Measurements from ENCODE around the gene SNCAIP.

Gene SNCAIP

DNA sequence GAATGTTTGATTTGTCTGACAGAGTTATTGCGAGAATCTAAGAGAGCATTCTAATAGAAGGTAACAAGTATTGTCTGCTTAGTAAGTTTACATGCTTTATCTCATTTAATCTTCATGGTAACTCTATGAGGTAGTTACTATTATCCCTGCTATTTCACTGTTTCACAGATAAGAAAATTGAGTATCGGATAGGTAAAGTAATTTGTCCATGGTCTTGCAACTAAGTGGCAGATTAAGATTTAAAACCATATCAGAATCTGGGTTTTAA, 118.2 kb downstream of the SNCAIP start:
- no peak for DNase-seq

DNA sequence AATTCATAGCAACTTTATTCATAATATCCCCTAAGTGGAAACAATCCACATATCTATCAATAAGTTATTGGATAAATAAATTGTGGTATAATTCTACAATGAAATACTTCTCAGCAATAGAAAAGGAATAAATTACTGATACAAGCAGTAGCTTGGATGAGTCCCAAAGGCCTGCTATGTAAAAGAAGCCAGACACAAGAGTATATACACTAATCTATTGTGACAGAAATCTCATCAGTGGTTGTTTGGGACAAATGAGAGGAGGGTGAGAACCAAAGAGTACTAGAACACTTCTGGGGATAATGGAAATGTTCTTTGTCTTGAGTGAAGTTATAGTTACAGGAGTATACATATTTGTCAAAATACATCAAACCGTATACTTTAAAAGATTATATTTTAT, 119.3 kb downstream of the SNCAIP start:
- peak; percentile 72 for DNase-seq

DNA sequence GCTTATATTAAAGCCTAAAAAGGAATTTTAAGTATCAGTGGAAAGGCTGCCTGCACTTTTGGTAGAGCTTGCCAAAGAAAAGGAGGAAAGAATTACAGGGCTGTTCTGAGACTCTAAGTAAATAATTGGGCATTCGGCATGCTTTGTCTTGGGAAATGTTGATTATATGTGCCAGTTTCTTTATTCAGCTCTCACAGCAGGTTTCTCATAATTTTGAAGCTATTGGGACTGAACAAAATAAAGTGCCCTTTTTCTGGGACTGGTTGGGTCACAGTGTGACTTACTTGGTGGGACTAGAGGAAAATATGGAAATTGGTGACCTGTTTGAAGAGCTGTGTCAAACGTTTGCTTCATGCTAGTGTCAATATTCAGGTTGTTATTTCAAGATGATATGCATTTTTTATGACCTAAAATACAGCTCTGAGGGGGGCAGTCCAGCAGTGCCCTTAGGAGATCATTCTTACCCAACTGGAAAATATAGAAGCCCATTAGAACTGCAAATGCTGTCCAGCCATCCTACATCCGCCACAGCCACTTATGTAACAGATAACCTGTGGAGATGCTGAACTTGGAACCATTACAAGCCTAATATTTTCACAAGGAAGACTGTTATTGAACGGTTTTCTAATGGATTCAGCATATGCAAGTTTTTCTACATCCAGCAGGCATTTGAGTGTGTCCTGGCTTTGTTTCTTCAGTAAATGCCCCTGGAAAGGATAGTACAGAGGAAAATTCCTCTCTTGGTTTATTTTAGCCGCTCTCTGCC, 122.4 kb downstream of the SNCAIP start:
- DNase-seq = peak; percentile 59

DNA sequence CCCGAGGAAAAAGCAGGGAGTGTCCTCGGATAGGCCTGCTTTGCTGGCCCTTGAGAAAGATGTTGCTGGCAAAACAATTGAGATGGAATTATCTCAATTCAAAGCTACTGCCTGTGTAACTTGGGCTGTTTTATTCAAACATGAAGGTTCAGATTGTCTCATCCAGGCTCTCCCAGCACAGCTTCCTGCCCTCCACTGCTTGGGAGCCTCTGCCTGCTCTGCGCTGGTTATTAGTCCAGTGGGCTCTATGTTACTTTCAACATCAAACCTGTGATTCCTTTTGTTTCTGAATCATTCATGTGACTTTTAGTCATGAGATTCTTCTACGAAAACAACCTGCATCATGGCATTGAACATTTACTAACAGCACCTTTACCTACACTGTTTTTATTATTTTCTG, 123.2 kb downstream of the SNCAIP start:
- DNase-seq = peak; percentile 43

DNA sequence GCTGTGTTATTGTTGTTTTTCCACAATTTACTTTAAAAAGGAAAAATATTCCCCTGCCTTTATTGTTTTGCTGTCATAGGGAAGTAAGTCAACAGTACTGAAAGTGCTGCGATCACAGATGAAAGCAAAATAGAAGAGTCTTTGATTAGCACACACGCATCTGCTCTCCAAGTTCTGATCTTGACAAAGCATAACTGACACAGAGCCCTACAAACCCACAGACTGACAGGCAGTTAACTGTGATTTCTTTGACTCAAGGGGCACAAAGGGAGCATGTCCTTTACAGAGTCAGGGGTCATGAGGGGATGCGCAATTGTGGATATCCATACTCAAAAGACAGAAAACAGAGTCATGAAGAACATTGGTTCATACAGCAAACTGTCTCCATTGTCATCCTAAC, 123.7 kb downstream of the SNCAIP start:
- DNase-seq = peak; percentile 64

DNA sequence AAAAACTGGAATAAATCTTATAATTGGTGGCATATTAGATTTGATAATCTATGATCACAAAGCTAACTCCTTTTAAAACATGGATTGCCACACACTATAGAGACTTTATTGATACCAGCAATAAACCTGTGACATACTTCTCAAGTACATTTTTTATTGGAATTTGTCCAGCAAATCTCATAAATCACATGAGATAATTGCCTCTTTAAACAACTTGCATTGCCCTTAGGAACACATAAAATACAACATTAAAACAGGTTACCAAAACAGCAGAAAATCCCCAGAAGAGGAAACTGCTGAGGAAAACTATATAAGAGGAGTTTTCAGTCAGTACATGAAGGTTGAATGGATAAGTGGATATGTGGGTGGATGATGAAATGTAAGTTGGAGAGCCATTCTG, 124.6 kb downstream of the SNCAIP start:
- no peak for DNase-seq

DNA sequence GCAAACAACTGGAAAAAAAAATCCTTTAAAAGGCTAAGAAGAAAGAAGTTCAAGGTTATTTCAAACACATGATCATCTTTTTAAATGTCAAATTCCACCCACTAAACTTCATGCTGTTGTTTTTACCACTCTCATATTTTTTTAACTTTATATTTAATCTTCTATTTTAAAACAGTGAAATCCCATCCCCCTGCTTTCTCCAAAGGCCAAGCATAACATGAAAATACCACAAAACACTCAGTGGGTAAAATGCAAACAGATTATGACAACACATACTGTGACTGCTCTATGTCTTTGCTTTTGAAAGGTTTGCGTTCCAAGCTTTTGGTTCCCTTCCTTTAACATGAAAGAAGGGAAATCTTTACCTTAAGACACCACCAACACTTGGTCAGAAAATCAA, 127.6 kb downstream of the SNCAIP start:
- DNase-seq = no peak

DNA sequence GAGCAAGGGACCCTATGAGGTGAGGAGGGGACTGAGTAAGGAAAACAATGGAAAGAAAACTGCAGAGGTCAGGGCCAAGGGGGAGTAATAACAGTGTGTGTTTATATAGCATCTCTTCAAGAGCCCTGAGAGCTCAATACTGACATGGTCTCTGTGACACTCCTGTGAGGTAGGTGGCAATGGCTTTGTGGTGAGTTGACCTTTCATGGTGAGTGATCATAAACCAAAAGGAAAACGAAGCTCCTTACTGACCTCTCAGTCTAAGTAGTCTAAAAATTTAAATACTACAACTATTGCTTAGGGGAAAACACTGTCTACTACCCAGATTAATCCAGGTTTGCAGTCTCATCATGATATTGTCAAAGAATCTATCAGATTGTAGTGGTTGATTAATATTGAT, 130.9 kb downstream of the SNCAIP start:
- DNase-seq = no peak

DNA sequence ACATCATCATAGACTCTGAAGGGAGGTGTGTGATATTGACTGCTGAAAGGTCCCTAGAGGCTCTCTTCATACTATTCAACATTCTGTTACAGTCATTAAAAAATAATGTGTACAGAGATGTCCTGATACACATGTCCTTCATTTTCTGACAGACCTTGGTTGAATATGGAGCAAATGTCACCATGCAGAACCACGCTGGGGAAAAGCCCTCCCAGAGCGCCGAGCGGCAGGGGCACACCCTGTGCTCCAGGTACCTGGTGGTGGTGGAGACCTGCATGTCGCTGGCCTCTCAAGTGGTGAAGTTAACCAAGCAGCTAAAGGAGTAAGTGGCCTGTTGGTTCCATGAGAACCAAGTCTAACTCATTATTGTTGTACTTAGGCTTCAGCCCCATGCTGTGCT, 132.4 kb downstream of the SNCAIP start:
- no peak for DNase-seq

DNA sequence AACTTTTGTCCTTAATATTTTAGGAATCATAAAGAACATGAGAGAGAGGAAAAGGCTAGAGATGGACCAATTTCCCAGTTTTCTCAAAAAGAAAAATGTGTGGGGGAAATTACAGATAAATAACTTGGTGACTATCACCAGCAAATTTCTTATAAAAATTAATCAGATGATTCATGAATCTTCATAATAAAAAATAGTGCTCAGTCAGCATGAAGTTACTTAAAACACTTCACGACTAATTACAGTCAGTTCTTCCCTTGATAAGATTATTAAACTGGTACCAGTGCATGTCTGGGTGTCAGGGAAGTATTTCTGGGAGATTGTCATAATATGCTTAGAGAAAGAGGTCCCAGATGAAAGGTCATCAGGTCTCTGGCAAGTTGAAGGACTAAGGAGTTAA, 133.0 kb downstream of the SNCAIP start:
- no peak for DNase-seq

DNA sequence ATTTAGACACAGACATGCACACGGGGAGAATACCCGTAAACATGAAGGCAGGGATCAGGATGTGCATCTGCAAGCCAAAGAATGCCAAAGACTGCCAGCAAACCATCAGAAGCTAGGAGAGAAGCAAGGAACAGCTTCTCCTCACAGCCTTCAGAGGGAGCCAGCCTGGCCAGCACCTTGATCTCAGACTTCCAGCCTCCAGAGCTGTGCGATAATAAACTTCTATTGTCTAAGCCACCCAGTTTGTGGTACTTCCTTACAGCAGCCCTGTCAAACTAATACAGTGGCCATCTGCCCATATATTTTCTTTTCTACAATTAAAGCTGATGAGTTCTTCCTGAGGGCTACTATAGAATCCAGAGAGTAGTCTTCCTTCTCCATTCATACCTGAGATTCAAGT, 135.0 kb downstream of the SNCAIP start:
- DNase-seq = no peak

DNA sequence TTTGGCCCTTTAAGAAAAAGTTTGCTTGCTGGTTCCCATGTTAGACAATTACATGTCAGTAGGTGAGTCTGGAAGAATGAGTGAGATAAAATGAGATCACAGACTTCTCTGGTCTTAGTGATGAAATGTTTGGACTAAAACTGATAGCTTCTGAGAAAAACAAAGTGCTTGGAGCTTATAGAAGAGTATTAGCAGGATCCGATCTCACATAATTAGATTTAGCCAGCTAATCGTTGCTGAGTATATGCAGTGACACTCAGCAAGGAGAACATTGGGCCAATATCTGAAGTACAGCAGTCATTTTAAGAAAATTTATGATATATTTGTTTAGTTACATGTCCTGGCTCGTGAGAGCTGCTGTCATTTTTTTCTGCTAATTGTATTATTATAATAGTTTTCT, 135.8 kb downstream of the SNCAIP start:
- no peak for DNase-seq

DNA sequence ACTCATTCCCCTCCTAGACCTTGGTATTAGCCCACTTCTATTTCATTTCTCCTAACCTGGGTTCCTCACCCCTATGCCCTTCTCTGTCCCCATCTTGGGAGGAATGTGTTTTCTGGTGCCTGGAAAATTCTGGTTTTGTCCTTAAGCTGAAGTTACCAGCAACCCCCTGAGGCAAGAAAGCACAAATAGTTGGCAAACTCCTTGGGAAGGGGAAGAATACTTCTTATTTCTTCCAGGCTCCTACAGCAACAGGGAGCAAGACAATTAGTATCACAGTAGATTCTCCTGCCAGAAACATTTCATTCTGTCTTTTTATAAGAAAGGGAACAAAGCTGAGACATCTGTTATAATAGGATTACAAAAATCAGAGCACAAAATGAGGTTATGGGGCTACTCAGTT, 142.5 kb downstream of the SNCAIP start:
- DNase-seq = no peak

DNA sequence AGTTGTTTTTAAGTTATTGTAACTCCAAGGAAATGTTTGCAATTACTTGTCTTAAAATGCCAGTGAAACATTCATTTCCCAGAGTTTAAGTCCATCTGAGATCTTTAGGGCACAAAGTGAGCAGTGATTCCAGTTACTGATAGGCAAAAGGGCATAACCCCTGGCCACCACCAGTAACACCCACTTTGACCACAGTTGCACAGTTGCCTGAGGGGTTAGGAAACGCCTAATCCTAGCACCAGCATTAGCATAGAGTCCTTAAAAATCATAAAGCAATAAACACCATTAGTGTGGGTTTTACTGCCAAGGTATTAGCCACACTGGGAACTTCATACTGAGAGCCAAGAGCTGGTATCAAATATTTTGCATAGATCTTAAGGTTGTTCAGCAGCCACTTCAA, 143.9 kb downstream of the SNCAIP start:
- DNase-seq = no peak

DNA sequence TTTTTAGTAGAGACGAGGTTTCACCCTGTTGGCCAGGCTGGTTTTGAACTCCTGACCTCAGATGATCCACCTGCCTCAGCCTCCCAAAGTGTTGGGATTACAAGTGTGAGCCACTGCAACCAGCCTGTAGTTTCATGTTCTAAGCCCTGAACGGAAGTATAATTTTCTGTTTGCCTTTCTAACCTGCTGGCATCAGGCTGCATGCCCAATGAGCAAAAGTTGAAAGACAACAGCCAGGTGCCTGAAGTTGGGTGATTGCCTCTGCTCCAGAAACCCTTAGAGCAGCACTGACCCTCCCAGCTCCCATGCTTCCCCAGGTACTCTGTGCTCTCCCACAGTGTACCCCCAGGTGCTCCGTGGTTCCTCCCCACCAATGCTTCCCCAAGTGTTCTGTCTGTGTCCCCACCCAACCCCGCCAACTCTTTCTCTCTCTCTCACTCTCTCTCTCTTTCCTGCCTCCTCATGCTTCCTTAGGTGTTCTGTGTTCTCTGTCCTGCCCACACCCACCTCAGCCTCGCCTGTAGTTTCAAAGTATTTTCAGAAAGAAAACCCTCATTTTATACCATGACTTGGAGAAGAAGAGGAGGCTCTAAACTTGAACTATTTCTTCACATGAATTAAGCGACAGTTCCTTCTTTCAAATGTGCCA, 145.3 kb downstream of the SNCAIP start:
- no peak for DNase-seq

DNA sequence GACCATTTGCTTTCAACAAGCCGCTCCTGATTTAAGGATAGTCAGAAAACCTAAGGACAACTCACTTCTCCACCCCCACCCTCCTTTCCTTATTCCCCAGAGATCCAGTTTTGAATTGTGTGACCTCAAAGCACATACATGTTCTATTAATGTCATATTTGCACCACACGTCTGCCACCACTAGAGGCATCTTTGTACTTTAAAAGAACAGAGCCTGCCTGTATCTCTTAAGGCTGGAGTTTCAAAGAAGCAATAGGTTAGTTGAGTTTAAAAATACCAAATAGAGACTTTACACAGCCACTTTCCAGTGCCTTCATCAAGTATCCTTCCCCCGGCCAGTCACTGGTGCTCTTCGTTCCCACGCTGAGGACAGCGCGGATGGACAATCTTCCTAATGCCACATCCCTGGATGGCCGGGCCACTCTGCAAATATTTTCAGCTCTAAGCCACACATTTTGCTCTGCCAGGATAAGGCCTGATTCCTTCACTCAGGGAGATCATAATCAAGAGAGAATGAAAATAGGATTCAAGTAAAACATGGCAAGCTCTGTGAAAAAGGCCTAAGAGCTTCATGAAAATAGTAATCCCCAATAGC, 146.3 kb downstream of the SNCAIP start:
- DNase-seq = no peak

DNA sequence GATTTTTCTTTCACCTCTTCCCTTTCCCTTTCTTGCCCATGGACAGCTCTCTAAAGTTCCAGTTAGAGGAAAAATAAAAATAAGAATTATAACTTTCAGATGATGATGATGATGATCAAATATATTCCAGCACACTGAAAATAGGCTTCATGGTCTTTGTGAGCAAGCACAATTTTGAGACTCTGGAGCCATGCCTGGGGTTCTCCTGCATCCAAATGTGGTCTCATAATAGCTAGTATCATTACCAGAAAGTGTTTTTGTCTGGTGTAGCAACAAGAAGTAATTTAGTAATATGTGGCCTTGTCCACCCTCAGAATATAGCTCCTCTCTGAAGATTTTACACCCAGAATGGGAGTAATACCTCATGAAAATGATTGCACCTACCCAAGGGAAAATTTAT, 150.4 kb downstream of the SNCAIP start:
- DNase-seq = no peak

DNA sequence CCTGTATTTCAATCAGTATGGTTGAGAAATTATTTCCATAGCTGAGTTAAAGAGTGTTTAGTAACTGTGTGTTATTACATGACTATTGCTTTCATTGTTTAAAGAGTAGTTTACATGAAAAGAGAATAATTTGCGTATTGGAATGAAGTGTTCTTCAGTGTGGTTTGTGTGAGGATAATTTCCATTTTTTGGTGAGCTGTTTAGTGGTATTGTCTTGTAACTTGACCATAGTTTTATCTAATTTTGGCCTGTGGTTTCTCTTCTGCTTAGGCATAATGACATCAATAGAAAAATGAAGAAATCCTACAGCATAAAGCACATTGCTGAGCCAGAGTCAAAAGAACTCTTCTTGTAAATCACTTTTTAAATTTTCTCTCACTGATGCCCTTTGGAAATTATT, 151.2 kb downstream of the SNCAIP start:
- DNase-seq = no peak

DNA sequence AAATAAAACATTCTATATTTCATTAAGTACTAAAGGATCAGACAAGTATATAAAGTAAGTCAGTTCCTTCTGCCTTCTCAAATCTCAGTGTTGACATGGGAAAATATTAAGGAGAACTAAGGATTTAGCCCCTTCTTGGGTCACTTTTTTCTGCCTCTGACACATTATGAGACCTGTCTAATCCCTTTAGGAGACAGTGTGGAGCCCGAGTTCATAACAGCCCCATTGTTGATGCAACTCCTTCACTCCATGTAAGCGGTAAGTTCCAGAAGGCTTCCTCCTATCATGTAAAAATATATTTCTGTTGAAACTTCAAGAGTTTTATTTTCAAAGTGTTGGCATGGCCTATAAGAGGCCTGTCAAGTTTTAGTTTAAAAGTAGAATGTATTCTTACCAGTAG, 152.2 kb downstream of the SNCAIP start:
- DNase-seq = no peak

DNA sequence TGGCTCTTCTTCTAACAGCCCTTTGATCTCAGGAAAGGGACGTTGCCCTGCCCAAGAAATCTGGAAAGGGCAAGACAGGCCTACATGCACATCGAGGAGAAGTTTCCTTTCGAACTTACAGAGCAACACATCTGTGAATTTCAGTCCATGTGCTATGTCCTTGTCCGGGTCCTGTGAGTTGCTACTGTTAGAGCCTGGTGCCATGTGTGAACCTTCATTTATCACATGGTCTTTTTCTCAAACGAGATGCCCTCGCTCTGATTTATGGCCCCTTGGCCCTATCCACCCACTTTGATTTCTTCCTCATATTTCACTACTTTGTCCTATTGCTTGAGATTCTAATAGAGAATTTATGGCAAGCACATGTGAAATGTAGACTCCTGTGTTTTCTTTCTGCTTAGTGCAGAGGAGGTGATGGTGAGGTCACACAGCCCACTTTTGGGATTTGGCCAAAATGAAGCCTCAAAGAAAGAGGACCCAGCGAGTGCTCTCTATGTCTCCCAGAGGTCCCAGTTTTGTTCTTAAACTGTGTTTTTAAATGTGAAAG, 153.1 kb downstream of the SNCAIP start:
- no peak for DNase-seq

DNA sequence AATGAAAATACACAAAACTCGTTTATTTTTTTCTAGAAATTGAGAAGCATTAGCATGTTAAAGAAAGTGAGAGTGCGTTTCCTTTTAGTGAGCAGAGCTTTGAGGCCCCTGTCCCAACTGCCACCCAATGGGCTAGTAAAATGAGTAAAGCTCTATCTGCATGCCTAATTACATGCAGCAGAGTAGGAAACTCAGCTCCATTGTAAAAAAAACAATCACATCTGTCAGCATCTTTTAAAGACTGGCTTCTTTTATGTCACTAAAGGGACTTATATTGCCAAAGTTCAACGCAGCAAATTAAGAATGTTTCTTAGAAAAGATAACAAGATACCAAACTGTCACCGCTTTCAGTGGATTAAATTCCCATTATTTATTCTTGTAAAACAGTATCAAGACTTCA, 154.0 kb downstream of the SNCAIP start:
- DNase-seq = no peak

DNA sequence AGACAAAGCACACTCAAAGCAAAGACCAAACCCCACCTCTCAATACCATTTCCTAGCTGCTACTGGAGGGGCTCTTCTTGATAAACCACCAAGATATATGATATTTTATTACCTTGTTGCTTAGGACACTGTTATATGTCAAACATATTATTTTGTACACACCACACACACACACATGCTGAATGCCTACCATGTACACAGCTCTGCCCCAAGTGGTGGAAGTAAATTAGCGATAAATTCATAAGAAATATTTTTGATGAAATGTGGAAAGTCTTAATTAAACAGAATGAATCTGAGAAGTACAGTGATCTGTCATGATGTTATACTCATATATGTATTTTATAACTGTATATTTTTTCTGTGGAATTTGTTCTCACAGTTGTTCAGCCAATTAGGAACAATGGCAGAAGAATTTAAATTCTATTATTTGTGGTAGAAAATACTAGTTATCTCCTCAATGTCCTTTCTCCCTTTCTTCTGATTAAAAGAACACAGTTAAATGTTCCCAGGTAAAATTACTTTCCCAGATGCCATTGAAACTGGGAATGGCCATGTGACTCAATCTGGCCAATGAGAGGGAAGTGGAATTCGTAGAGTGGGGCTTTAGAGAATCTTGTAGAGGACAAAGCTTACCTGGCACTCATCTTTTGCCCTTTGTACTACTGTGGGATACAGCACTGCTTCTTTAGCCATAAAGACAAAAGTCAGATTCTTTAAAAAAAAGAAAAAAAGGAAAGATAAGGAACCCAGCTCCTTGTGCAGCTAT, 156.5 kb downstream of the SNCAIP start:
- DNase-seq = no peak

DNA sequence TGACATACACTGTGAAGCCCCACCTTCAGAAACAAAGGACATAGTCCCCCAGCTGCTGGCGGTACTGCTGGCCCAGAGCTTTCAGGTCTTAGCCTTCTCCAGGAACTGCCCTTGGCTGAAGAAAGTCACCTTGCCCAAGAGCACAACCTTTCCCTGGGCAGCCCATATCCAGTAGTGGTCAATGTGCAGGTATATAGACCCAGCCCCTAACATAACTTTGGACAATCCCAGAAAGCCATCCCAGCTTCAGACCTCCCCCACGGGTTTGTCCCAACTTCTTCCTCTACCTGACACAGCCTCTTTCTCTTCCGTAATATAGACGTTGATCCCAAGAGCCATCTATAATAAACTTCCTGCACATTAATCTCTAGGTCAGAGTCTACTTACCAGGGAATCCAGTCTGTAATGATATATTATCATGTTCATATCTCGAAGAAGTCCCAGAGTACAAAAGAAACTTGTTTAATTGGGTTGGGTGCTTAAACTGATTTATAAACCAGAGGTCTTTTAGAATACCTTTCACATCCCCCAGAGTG, 157.4 kb downstream of the SNCAIP start:
- no peak for DNase-seq
